ENCODE results near the gene MED17.

MED17 gene

DNA sequence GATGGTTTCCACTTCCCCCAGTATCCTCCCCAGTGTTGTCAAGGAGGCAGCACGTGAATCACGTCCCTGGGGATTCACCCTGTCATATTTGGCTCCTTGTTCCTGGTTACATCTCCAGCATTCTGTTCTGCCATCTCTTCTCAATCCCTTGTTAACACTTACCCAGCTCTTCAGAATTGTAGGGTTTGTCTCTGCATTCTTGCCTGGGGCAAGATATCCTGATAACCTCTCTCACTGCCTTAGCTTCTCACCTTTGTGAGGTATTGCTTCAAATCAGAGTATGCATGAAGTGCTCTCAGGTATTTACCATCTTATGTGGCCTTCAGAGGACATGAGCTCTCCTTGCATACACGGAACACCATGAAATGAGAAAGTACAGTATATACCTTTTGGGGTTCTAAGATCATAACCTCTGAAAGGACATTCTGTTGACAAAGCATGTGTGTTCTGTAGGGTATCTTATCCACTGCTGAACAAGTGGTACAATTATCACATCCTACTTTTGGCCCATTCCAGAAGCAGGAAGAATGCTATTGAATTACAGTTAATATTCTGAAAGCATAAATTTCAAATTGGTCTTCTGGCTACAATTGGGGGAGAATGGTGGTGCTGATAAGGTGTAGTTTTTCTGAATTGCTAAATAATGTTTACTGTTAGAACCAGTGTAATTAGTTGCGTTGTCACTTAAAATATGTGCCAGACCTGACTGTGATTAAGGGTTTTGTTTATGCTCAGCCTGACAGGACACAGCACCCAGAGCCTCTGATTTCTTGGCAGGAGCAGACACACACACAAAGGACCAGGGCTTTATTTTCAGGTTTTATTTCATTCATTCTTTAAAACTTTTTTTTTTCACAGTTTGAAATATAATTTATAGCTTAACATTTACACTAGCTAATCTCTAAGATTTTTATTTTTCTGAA lies 33.6 kb downstream of the MED17 start:
- no peak for DNase-seq (ENCODE audit: low spot score)

DNA sequence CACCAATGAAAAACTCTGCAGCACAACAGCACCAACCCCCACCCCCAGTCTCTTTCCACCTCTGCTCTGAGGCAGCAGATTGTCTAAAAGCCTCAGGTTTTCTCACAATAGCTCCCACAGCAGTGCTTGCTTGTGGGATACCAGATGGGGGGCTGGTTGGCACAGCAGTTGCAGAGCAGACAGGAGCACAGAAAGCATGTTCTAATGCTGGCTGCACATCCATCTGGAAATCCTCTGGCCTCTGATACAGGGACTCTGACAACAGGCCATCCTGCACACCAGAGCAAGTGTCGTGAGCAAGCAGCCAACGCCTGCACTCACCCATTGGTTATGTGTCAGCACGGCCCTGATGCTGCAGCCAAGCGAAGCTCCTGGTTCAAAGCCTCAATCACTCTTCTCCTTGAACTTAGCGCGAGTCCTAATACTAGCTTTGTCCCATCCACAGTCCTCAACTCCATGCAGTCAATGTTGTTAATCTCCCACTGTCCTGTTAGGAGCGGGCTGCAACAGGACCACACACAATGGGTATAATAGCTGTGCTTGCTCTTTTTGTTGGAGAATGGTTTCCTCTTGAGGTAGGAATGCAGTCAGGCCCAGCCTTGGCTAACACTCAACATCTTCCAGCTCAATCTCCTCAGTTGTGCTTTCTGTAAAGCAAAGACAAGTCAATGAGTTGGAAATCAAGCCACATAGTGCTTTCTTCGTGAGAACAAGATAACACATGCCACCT lies 36.0 kb downstream of the MED17 start:
- no peak for DNase-seq (ENCODE audit: low spot score)

DNA sequence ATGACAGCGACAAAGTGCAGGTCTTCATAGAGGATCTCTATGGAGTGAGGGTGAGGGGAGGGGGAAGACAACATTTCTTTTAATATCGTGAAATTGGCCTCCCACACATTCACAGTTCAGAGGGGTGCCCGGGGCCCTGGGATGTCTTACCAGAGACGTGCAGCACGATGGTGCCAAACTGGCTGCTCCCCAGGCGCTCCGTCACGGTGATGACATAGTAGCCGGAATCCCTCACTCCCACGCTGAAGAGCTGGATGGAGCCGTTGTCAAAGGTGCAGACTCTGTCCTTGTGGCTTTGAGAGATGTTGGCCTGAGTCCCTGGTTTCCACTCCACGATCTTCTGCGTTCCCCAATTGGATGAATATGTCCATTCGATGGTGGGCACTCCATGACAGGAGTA lies 36.8 kb downstream of the MED17 start:
- DNase-seq (ENCODE audit: low spot score) = no peak

- no peak for DNase-seq (ENCODE audit: low spot score)
Measured at GRCh38 chr11:93821617-93822016, 37.5 kb downstream of the MED17 start.

DNA sequence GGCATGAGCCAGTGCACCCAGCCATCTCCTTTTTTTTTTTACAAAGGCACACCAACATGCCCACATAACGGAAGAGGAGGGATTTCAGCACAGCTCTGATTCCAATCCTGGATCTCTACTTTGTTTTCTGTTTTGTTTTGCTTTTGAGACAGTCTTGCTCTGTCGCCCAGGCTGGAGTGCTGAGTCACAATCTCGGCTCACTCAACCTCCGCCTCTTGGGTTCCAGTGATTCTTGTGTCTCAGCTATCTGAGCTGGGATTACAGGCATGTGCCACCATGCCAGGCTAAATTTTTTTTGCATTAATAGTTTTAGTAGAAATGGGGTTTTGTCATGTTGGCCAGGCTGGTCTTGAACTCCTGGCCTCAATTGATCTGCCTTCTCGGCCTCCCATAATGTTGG lies 38.3 kb downstream of the MED17 start:
- no peak for DNase-seq (ENCODE audit: low spot score)

- no peak for DNase-seq (ENCODE audit: low spot score)
Measured at GRCh38 chr11:93823210-93823609, 39.1 kb downstream of the MED17 start.

DNA sequence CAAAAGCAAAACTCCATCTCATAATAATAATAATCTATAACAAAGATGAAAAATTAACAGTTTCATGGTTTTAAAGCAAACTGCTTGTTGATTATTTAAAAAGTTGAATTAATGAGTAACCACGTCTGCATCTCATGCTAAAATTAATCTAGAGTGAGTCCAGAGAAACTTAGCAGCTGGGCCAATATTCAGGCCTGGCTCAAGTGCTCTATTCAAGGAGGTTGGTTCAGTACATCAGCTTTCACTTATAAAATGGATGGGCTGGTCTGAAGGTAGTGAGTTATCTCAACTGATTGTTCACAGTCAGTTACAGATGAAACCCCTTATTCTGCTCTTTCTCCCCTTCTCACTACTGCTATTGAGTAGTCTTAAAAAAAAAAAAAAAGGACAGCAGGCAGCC lies 43.3 kb downstream of the MED17 start:
- DNase-seq (ENCODE audit: low spot score) = no peak

DNA sequence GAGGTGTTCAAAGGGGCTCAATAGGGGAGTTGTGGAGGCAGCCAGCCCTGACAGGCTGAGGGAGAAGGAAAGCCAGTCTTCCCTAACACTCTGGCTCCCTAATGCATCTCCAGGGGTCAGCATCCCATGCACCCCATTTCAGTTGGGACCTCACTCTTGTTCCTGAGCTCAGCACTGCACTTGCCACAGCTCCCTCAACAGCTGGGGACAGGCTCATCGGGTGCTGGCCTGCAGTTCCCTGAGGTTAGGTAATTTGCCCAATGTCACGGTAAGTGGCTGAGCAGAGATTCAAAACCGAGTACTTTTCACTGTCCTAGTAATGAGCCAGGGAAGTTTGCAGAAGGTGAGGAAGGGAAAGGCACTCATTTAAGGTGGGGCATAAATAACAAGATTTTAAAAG lies 45.5 kb downstream of the MED17 start:
- DNase-seq (ENCODE audit: low spot score) = no peak

DNA sequence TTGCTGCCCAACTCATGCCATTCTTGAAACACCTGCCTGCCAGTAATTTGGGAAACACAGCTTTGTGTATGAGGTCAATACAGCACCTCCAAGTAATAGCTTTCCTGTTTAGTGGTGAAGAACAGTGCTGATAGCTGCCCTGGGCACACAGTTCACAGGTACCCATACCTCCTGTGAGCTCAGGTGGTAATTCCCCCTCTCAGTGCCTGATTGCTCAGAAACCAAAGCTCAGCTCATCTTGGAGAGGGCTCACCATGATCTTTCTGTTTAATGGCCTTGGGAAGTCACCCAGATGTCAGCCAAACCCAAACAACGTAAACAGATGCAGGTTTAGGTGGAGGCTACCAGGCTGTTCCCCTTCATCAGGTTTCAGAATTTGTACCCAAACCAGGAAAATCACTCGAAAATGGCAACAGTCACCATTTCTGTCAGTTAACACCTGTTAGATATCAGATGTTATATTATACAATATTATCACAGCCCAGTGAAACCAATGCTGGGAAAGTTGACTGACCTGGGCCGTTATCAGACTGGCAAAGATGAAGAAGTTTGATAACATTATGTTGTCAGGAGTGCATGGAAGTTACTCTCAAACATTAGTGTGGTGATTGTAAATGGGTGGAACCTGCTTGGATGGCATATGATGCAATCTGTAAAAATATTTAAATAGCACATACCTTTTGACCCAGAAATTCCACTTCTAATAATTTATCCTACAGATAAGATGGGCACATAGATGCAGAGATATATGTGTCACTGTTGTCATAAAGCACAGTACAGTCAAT lies 47.5 kb downstream of the MED17 start:
- DNase-seq (ENCODE audit: low spot score) = no peak

- DNase-seq (ENCODE audit: low spot score) = no peak
Measured at GRCh38 chr11:93832780-93833179, 48.7 kb downstream of the MED17 start.

DNA sequence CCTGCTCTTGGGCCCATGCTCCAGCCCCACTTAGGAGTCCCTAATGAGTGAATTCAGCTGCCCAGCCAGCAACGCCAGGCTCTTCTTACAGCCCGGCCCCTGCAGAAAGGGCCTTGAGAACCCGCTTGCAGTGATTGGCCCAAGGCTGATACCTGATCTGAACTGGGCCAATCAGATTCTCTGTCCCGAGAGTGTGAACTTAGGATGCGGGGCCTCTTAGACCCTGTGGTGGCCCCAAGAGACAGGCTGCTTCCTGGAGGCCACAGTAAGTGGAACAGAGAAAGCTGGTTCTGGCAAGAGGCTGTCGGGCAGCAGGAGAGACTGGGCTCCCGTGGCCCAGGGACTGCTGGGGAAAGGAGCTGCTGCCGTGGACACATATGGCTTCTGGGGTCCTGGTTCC lies 54.9 kb downstream of the MED17 start:
- DNase-seq (ENCODE audit: low spot score) = no peak

GRCh38 chr11:93840180-93840579 lies 56.1 kb downstream of the MED17 start:
- DNase-seq (ENCODE audit: low spot score) = no peak

DNA sequence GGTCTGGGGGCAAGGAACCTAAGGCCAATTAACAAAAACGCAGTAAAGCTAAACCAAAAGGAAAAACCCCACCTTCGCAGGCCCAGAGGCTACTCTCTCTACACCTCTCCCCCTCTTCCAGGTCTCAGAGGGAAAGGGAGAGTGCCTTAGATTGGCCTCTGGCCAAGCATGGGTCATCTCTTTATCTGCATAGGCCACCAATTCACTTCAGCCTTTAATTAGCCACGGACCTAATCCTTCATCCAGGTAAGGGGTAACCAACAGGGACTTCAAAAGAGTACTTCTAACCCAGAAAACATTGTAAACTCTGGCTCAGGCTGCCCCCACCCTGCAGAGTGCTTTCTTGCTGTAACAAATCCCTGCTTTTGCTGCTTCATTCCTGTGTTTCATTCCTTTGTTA lies 56.9 kb downstream of the MED17 start:
- DNase-seq (ENCODE audit: low spot score) = no peak

DNA sequence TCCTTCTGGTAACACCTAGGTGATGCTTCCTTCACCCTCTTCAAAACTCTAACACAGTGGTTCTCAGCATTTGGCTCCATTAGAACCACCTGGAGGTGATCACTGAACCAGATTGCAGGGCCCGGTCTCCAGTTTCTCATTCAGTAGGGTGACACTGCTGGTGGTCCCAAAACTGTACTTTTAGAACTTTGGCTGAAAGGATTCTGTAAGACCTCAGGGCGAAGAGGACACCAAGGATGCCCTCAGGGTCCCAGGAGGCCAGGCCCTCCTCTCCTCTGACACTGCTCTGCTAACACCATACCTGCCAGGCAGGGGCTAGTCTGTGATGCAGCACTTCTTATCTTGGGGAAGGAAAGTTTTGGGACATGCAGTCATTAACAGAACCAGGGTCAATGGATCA lies 57.4 kb downstream of the MED17 start:
- no peak for DNase-seq (ENCODE audit: low spot score)

DNA sequence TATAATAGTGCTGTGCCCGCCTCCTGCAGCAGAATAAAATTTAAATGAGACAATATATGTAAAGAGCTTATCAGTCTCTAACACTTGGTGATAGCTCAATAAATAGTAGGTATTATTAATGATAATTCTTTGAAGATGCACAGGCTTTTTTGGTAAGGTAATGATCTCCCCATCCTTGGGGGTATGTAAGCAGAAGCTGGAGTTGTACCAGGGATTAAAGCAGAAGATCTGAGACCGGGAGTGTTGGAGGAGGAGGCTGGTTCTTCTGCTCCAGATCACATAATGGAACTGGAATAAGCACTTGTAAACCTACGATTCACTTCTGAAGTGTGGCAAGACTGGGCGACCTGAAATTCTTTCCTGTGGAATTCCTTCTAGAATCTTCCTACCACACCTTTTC lies 58.0 kb downstream of the MED17 start:
- no peak for DNase-seq (ENCODE audit: low spot score)

DNA sequence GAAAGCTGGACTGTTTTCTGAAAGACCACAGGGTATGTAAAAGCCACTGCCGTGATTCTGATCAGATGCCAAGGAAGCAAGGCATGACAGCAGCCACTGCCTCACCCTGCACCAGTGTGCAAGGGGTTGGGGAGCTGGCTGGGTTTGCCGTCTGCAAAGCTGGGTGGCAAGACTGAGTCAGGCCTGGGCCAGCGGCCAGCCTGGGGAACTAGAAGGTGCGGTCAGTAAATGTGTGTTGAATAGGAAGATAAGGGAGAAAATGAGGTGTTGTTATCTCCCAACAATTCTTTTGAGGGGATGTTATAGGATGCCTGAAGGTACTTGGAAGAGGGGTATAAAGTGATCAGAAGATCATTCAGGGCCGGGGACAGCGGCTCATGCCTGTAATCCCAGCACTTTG lies 58.4 kb downstream of the MED17 start:
- no peak for DNase-seq (ENCODE audit: low spot score)

GRCh38 chr11:93843906-93844305 lies 59.8 kb downstream of the MED17 start:
- DNase-seq (ENCODE audit: low spot score) = no peak

- DNase-seq (ENCODE audit: low spot score) = no peak
Measured at GRCh38 chr11:93844568-93844967, 60.5 kb downstream of the MED17 start.

- no peak for DNase-seq (ENCODE audit: low spot score)
Measured at GRCh38 chr11:93845181-93846092, 61.4 kb downstream of the MED17 start.

- no peak for DNase-seq (ENCODE audit: low spot score)
Measured at GRCh38 chr11:93846411-93846810, 62.3 kb downstream of the MED17 start.

GRCh38 chr11:93849201-93849600 lies 65.1 kb downstream of the MED17 start:
- DNase-seq (ENCODE audit: low spot score) = no peak

All from HuH-7 (cell line).